ENCODE measurements around the gene ARPC1B. TPM values are rescaled to one million over a fixed set of nuclear protein-coding genes. Genes with fewer than 3 reads are reported as not detected.

The ARPC1B gene
- total and polyA plus RNA-seq, 7 donors: 70.3 to 390 (median 136) TPM

GRCh38 chr7:99380823-99381663 lies 6.5 kb downstream of the ARPC1B start:
- H3K36me3 ChIP-seq: peaks cover 0 to 2% (median 0%) of the 10 kb centered on the region in 4 donors
- no peaks in the 10 kb centered on the region for H3K9me3 ChIP-seq
- 60 to 78% methylated on average over 16 of the region's 16 CpGs for WGBS, 2 donors
- TF ChIP-seq EP300 (IDR thresholded peaks at IDR 0.05) (no peak), POLR2A (IDR thresholded peaks at IDR 0.05) (no peak), CTCF (IDR thresholded peaks at IDR 0.05) (no peak), POLR2AphosphoS5 (IDR thresholded peaks at IDR 0.05) (no peak)
- peaks cover 0 to 35% (median 31%) of the 10 kb centered on the region in 4 donors for H3K4me1 ChIP-seq
- H3K4me3 ChIP-seq: no peak overlapping the region
- peak overlapping the region; percentile 78 to 85 (median 84) for H3K27ac ChIP-seq
- no peaks in the 10 kb centered on the region for H3K27me3 ChIP-seq
- no peak for DNase-seq
- intact Hi-C loops (cut with DNase I): no loop called here

GRCh38 chr7:99381664-99382075 lies 7.1 kb downstream of the ARPC1B start:
- H3K9me3 ChIP-seq: no peaks in the 10 kb centered on the region
- H3K36me3 ChIP-seq: peaks cover 0 to 6% (median 3%) of the 10 kb centered on the region in 4 donors
- peaks cover 0 to 32% (median 27%) of the 10 kb centered on the region in 4 donors for H3K4me1 ChIP-seq
- peak overlapping the region in 1 of 4 donors; percentile 12 for H3K27ac ChIP-seq
- H3K4me3 ChIP-seq: no peak overlapping the region
- DNase-seq: no peak
- no peaks in the 10 kb centered on the region for H3K27me3 ChIP-seq
- intact Hi-C loops (cut with DNase I): no loop called here
- whole genome bisulfite sequencing, 2 donors: 82 to 84% methylated on average over 7 of the region's 7 CpGs
- TF ChIP-seq POLR2AphosphoS5 (IDR thresholded peaks at IDR 0.05) (no peak), POLR2A (IDR thresholded peaks at IDR 0.05) (no peak), CTCF (IDR thresholded peaks at IDR 0.05) (no peak), EP300 (IDR thresholded peaks at IDR 0.05) (no peak)

GRCh38 chr7:99383203-99383602 lies 8.7 kb downstream of the ARPC1B start:
- DNase-seq: no peak
- Histone ChIP-seq H3K27me3 (no peaks in the 10 kb centered on the region), H3K36me3 (peaks cover 0 to 21% (median 9%) of the 10 kb centered on the region in 4 donors), H3K27ac (no peak overlapping the region), H3K9me3 (no peaks in the 10 kb centered on the region), H3K4me3 (no peak overlapping the region), H3K4me1 (peaks cover 0 to 32% (median 27%) of the 10 kb centered on the region in 4 donors)
- TF ChIP-seq EP300 (IDR thresholded peaks at IDR 0.05) (no peak), POLR2AphosphoS5 (IDR thresholded peaks at IDR 0.05) (no peak), POLR2A (IDR thresholded peaks at IDR 0.05) (no peak), CTCF (IDR thresholded peaks at IDR 0.05) (no peak)
- 93 to 94% methylated on average over 10 of the region's 10 CpGs for WGBS, 2 donors
- intact Hi-C loops (cut with DNase I): no loop called here

GRCh38 chr7:99383791-99384370 lies 9.4 kb downstream of the ARPC1B start:
- Histone ChIP-seq H3K27me3 (no peaks in the 10 kb centered on the region), H3K4me1 (peaks cover 0 to 31% (median 26%) of the 10 kb centered on the region in 4 donors), H3K27ac (no peak overlapping the region), H3K4me3 (no peak overlapping the region), H3K9me3 (no peaks in the 10 kb centered on the region), H3K36me3 (peaks cover 0 to 28% (median 11%) of the 10 kb centered on the region in 4 donors)
- WGBS, 2 donors: 93% methylated on average over 13 of the region's 13 CpGs
- TF ChIP-seq POLR2AphosphoS5 (IDR thresholded peaks at IDR 0.05) (no peak), EP300 (IDR thresholded peaks at IDR 0.05) (no peak), CTCF (IDR thresholded peaks at IDR 0.05) (no peak), POLR2A (IDR thresholded peaks at IDR 0.05) (no peak)
- intact Hi-C loops (cut with DNase I): no loop called here
- no peak for DNase-seq
